ENCODE measurements around the gene EPRS1.

Gene EPRS1

GRCh38 chr1:220005489-220005888 is 40.8 kb downstream of the EPRS1 start:
- H3K9ac ChIP-seq (ENCODE audit: low read depth, low read length, poor library complexity): no peak overlapping the region
- H4K91ac ChIP-seq (ENCODE audit: low read depth, low read length, poor library complexity): no peak overlapping the region
- H3K9me3 ChIP-seq (replicated peaks in 1 of 2; ENCODE audit: control insufficient read depth in 2 of 2, insufficient read depth in 1 of 2, low read depth in 1 of 2, low read length in 2 of 2): no peaks in the 10 kb centered on the region
- H2BK12ac ChIP-seq (ENCODE audit: low read length): no peak overlapping the region
- H2AK5ac ChIP-seq (ENCODE audit: low read depth, low read length): no peak overlapping the region
- no peaks in the 10 kb centered on the region for H3K27me3 ChIP-seq (ENCODE audit: control insufficient read depth in 3 of 3, insufficient read depth in 3 of 3, low read depth in 1 of 3, low read length in 3 of 3)
- no peak for DNase-seq (ENCODE audit: low spot score)
- H2BK120ac ChIP-seq (ENCODE audit: low read depth, low read length): no peak overlapping the region
- H3K18ac ChIP-seq (ENCODE audit: low read length): no peak overlapping the region
- H3K14ac ChIP-seq (ENCODE audit: low read length): no peak overlapping the region
- H3K27ac ChIP-seq (replicated peaks; ENCODE audit: low read length): no peak overlapping the region
- H3K79me1 ChIP-seq (ENCODE audit: low read depth, low read length): no peaks in the 10 kb centered on the region
- H3K23ac ChIP-seq (ENCODE audit: low read depth, low read length, poor library complexity): no peak overlapping the region
- H3K4me3 ChIP-seq (ENCODE audit: low read length in 2 of 2): no peak overlapping the region
- H2AFZ ChIP-seq (ENCODE audit: low read length): no peak overlapping the region
- peaks cover 8 to 92% of the 10 kb centered on the region in 2 donors for H3K36me3 ChIP-seq (replicated peaks in 1 of 2; ENCODE audit: control insufficient read depth in 2 of 2, insufficient read depth in 2 of 2, low read length in 2 of 2)
- no peaks in the 10 kb centered on the region for H3K4me1 ChIP-seq (ENCODE audit: control insufficient read depth in 2 of 2, insufficient read depth in 1 of 2, low read depth in 1 of 2, low read length in 2 of 2)
- H3K4me2 ChIP-seq (ENCODE audit: insufficient read depth, low read length, poor library complexity, severe bottlenecking): no peak overlapping the region
- H2BK5ac ChIP-seq (ENCODE audit: low read length): no peak overlapping the region
- no peak overlapping the region for H2BK15ac ChIP-seq (ENCODE audit: low read length)
- WGBS, 2 donors (ENCODE audit: extremely low coverage in 2 of 2, insufficient read length in 2 of 2, insufficient replicate concordance in 1 of 2): no CpG with 5 or more reads among the region's 5 CpGs
- no peak overlapping the region for H3K4ac ChIP-seq (ENCODE audit: low read length)
- H4K8ac ChIP-seq (ENCODE audit: low read depth, low read length): no peak overlapping the region

GRCh38 chr1:220003610-220004299 is 42.5 kb downstream of the EPRS1 start:
- Histone ChIP-seq H3K23ac (ENCODE audit: low read depth, low read length, poor library complexity) (no peak overlapping the region), H3K14ac (ENCODE audit: low read length) (no peak overlapping the region), H3K27ac (replicated peaks; ENCODE audit: low read length) (no peak overlapping the region), H3K36me3 (replicated peaks in 1 of 2; ENCODE audit: control insufficient read depth in 2 of 2, insufficient read depth in 2 of 2, low read length in 2 of 2) (peaks cover 7 to 92% of the 10 kb centered on the region in 2 donors), H3K27me3 (ENCODE audit: control insufficient read depth in 3 of 3, insufficient read depth in 3 of 3, low read depth in 1 of 3, low read length in 3 of 3) (no peaks in the 10 kb centered on the region), H3K4ac (ENCODE audit: low read length) (no peak overlapping the region), H2BK15ac (ENCODE audit: low read length) (no peak overlapping the region), H3K4me2 (ENCODE audit: insufficient read depth, low read length, poor library complexity, severe bottlenecking) (no peak overlapping the region), H2BK120ac (ENCODE audit: low read depth, low read length) (no peak overlapping the region), H4K8ac (ENCODE audit: low read depth, low read length) (no peak overlapping the region), H3K9me3 (replicated peaks in 1 of 2; ENCODE audit: control insufficient read depth in 2 of 2, insufficient read depth in 1 of 2, low read depth in 1 of 2, low read length in 2 of 2) (no peaks in the 10 kb centered on the region), H3K9ac (ENCODE audit: low read depth, low read length, poor library complexity) (no peak overlapping the region), H3K18ac (ENCODE audit: low read length) (no peak overlapping the region), H3K4me3 (ENCODE audit: low read length in 2 of 2) (no peak overlapping the region), H2BK12ac (ENCODE audit: low read length) (no peak overlapping the region), H2AK5ac (ENCODE audit: low read depth, low read length) (no peak overlapping the region), H3K79me1 (ENCODE audit: low read depth, low read length) (no peaks in the 10 kb centered on the region), H2BK5ac (ENCODE audit: low read length) (no peak overlapping the region), H2AFZ (ENCODE audit: low read length) (no peak overlapping the region), H3K4me1 (ENCODE audit: control insufficient read depth in 2 of 2, insufficient read depth in 1 of 2, low read depth in 1 of 2, low read length in 2 of 2) (no peaks in the 10 kb centered on the region), H4K91ac (ENCODE audit: low read depth, low read length, poor library complexity) (no peak overlapping the region)
- no peak for DNase-seq (ENCODE audit: low spot score)
- no CpG with 5 or more reads among the region's 6 CpGs for WGBS, 2 donors (ENCODE audit: extremely low coverage in 2 of 2, insufficient read length in 2 of 2, insufficient replicate concordance in 1 of 2)

- DNase-seq (ENCODE audit: low spot score): no peak
- H2BK120ac ChIP-seq (ENCODE audit: low read depth, low read length): no peak overlapping the region
- H3K4me1 ChIP-seq (ENCODE audit: control insufficient read depth in 2 of 2, insufficient read depth in 1 of 2, low read depth in 1 of 2, low read length in 2 of 2): no peaks in the 10 kb centered on the region
- no peaks in the 10 kb centered on the region for H3K27me3 ChIP-seq (ENCODE audit: control insufficient read depth in 3 of 3, insufficient read depth in 3 of 3, low read depth in 1 of 3, low read length in 3 of 3)
- no peak overlapping the region for H3K23ac ChIP-seq (ENCODE audit: low read depth, low read length, poor library complexity)
- H4K8ac ChIP-seq (ENCODE audit: low read depth, low read length): no peak overlapping the region
- no peaks in the 10 kb centered on the region for H3K79me1 ChIP-seq (ENCODE audit: low read depth, low read length)
- H3K4me3 ChIP-seq (ENCODE audit: low read length in 2 of 2): no peak overlapping the region
- H2AK5ac ChIP-seq (ENCODE audit: low read depth, low read length): no peak overlapping the region
- no peak overlapping the region for H2BK15ac ChIP-seq (ENCODE audit: low read length)
- H3K18ac ChIP-seq (ENCODE audit: low read length): no peak overlapping the region
- peaks cover 7 to 89% of the 10 kb centered on the region in 2 donors for H3K36me3 ChIP-seq (replicated peaks in 1 of 2; ENCODE audit: control insufficient read depth in 2 of 2, insufficient read depth in 2 of 2, low read length in 2 of 2)
- no peak overlapping the region for H2BK12ac ChIP-seq (ENCODE audit: low read length)
- no peak overlapping the region for H3K4me2 ChIP-seq (ENCODE audit: insufficient read depth, low read length, poor library complexity, severe bottlenecking)
- no peak overlapping the region for H3K27ac ChIP-seq (replicated peaks; ENCODE audit: low read length)
- no peak overlapping the region for H2AFZ ChIP-seq (ENCODE audit: low read length)
- H3K9me3 ChIP-seq (replicated peaks in 1 of 2; ENCODE audit: control insufficient read depth in 2 of 2, insufficient read depth in 1 of 2, low read depth in 1 of 2, low read length in 2 of 2): no peaks in the 10 kb centered on the region
- H3K14ac ChIP-seq (ENCODE audit: low read length): no peak overlapping the region
- H3K4ac ChIP-seq (ENCODE audit: low read length): no peak overlapping the region
- no CpG with 5 or more reads among the region's 1 CpG for WGBS, 2 donors (ENCODE audit: extremely low coverage in 2 of 2, insufficient read length in 2 of 2, insufficient replicate concordance in 1 of 2)
- no peak overlapping the region for H3K9ac ChIP-seq (ENCODE audit: low read depth, low read length, poor library complexity)
- no peak overlapping the region for H2BK5ac ChIP-seq (ENCODE audit: low read length)
- no peak overlapping the region for H4K91ac ChIP-seq (ENCODE audit: low read depth, low read length, poor library complexity)
These were observed 43.3 kb downstream of the EPRS1 start for GRCh38 chr1:220003015-220003414.

GRCh38 chr1:220001095-220001501 is 45.2 kb downstream of the EPRS1 start:
- WGBS, 2 donors (ENCODE audit: extremely low coverage in 2 of 2, insufficient read length in 2 of 2, insufficient replicate concordance in 1 of 2): no CpG with 5 or more reads among the region's 4 CpGs
- H3K4me2 ChIP-seq (ENCODE audit: insufficient read depth, low read length, poor library complexity, severe bottlenecking): no peak overlapping the region
- no peak overlapping the region for H2AK5ac ChIP-seq (ENCODE audit: low read depth, low read length)
- no peak overlapping the region for H2AFZ ChIP-seq (ENCODE audit: low read length)
- no peak overlapping the region for H2BK5ac ChIP-seq (ENCODE audit: low read length)
- no peak overlapping the region for H3K4ac ChIP-seq (ENCODE audit: low read length)
- no peak overlapping the region for H3K4me3 ChIP-seq (ENCODE audit: low read length in 2 of 2)
- H3K27me3 ChIP-seq (ENCODE audit: control insufficient read depth in 3 of 3, insufficient read depth in 3 of 3, low read depth in 1 of 3, low read length in 3 of 3): no peaks in the 10 kb centered on the region
- no peak overlapping the region for H3K27ac ChIP-seq (replicated peaks; ENCODE audit: low read length)
- no peak overlapping the region for H3K14ac ChIP-seq (ENCODE audit: low read length)
- no peak overlapping the region for H3K18ac ChIP-seq (ENCODE audit: low read length)
- H3K36me3 ChIP-seq (replicated peaks in 1 of 2; ENCODE audit: control insufficient read depth in 2 of 2, insufficient read depth in 2 of 2, low read length in 2 of 2): peaks cover 10 to 92% of the 10 kb centered on the region in 2 donors
- no peaks in the 10 kb centered on the region for H3K9me3 ChIP-seq (replicated peaks in 1 of 2; ENCODE audit: control insufficient read depth in 2 of 2, insufficient read depth in 1 of 2, low read depth in 1 of 2, low read length in 2 of 2)
- no peaks in the 10 kb centered on the region for H3K79me1 ChIP-seq (ENCODE audit: low read depth, low read length)
- H2BK120ac ChIP-seq (ENCODE audit: low read depth, low read length): no peak overlapping the region
- H2BK12ac ChIP-seq (ENCODE audit: low read length): no peak overlapping the region
- H2BK15ac ChIP-seq (ENCODE audit: low read length): no peak overlapping the region
- no peaks in the 10 kb centered on the region for H3K4me1 ChIP-seq (ENCODE audit: control insufficient read depth in 2 of 2, insufficient read depth in 1 of 2, low read depth in 1 of 2, low read length in 2 of 2)
- no peak overlapping the region for H3K23ac ChIP-seq (ENCODE audit: low read depth, low read length, poor library complexity)
- H4K91ac ChIP-seq (ENCODE audit: low read depth, low read length, poor library complexity): no peak overlapping the region
- no peak overlapping the region for H3K9ac ChIP-seq (ENCODE audit: low read depth, low read length, poor library complexity)
- no peak for DNase-seq (ENCODE audit: low spot score)
- H4K8ac ChIP-seq (ENCODE audit: low read depth, low read length): no peak overlapping the region

All from neuronal stem cell (in vitro differentiated cells).